Colonic mucosa (tissue), 4 donors: Measurements from ENCODE around the gene TRIM42. TPM values are rescaled to one million over a fixed set of nuclear protein-coding genes. Genes with fewer than 3 reads are reported as not detected.

Source experiments
- DNase-seq: peaks from one replicate; pipeline ENCODE4 v3.0.0-alpha.2; 2020
- H3K27ac ChIP-seq: fragments of 200-600 bp; one replicate; pipeline ENCODE4 v1.8.0; 2021
- H3K27me3 ChIP-seq: fragments of 200-600 bp; one replicate; pipeline ENCODE4 v1.8.0; 2021
- H3K36me3 ChIP-seq: fragments of 200-600 bp; one replicate; pipeline ENCODE4 v1.8.0; 2021
- H3K4me1 ChIP-seq: fragments of 200-600 bp; one replicate; pipeline ENCODE4 v1.8.0; 2021; ENCODE audit warnings: mild to moderate bottlenecking
- H3K4me3 ChIP-seq: fragments of 200-600 bp; one replicate; pipeline ENCODE4 v1.8.0; 2021
- H3K9ac ChIP-seq, 2 donors: one replicate each; pipeline ENCODE4 v1.7.0; 2013; ENCODE audit warnings: control low read depth in 2 of 2, low read depth in 2 of 2, low read length in 2 of 2
- H3K9me3 ChIP-seq: fragments of 200-600 bp; one replicate; pipeline ENCODE4 v1.8.0; 2021
- intact Hi-C: fragments of 100-400 bp; cut with DNase I; formaldehyde crosslinking; loops from one replicate; pipeline ENCODE4 v1.14.1; 2022
- total RNA-seq, 2 donors: library from RNA; stranded (reverse); fragmentation: NEBNext Ultra II Directional in 1 of 2; extraction: Animal tissue kit (Norgen Biotek cat#: 25700) in 1 of 2; gene quantifications; one replicate each; pipeline ENCODE4 v1.2.1, GENCODE V29; 2021
- TF ChIP-seq, protein P1 (sequence below): fragments of 200-600 bp; IDR thresholded peaks from one replicate; pipeline ENCODE4 v1.8.0; 2022; ENCODE audit warnings: antibody characterized with exemption, mild to moderate bottlenecking
- donor health status: healthy.
- donor health status: DM: no; HTN: no; CAD: no.
- donor health status: DM: no; HTN: no; CAD: no.

The TRIM42 gene
- total RNA-seq: not detected

DNA sequence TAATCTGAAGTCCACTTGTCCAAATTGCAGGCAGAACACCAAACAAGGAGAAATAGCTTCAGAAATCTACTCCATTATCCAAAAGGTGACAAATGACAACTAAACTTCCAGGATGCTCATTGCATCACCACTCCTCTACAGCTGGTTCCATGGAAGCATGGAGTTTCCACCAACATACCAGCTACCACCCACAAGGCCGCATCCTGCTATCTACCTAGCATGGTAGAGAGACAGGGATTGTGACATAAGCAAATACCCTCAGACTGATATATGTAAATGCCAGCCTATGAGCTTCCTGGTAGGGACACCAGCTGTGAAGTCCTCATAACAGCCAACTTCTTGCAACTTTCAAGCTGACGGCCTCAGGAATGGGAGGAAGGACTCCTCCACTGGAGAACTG lies at the start of gene TRIM42:
Gene TRIM42, plus strand, starts transcription at position 301 of the 400 bp plus-strand sequence. CDS start 166 bp downstream, outside the sequence.
- Histone ChIP-seq H3K27me3 (no peaks in the 10 kb centered on the region), H3K36me3 (no peaks in the 10 kb centered on the region), H3K9ac (no peak within 1 kb of the TSS), H3K9me3 (no peaks in the 10 kb centered on the region), H3K27ac (no peak within 1 kb of the TSS), H3K4me1 (no peaks in the 10 kb centered on the region), H3K4me3 (no peak within 1 kb of the TSS)
- intact Hi-C loops: no loop called here
- TF ChIP-seq, protein P1, sequence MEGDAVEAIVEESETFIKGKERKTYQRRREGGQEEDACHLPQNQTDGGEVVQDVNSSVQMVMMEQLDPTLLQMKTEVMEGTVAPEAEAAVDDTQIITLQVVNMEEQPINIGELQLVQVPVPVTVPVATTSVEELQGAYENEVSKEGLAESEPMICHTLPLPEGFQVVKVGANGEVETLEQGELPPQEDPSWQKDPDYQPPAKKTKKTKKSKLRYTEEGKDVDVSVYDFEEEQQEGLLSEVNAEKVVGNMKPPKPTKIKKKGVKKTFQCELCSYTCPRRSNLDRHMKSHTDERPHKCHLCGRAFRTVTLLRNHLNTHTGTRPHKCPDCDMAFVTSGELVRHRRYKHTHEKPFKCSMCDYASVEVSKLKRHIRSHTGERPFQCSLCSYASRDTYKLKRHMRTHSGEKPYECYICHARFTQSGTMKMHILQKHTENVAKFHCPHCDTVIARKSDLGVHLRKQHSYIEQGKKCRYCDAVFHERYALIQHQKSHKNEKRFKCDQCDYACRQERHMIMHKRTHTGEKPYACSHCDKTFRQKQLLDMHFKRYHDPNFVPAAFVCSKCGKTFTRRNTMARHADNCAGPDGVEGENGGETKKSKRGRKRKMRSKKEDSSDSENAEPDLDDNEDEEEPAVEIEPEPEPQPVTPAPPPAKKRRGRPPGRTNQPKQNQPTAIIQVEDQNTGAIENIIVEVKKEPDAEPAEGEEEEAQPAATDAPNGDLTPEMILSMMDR: no peak
- DNase-seq: no peak

DNA sequence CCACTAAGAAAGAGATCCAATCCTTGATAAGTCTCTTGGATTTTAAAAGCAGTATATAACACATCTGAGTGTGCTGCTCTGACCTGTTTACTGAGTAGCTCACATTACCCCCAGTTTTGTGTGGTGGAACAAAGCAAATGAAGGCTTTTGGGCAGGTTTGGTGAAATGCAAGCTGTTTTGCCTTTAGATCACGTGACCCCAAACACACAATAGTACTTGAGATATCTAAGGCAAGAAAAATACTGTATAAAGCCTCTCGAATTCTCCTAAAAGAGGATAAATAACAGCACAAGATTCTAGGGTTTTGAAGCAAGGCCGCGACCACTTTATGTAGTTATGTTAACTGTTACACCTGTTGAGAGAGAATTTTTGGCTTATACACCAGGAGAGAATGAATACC lies 49.3 kb upstream of the TRIM42 start:
- Histone ChIP-seq H3K4me3 (no peak overlapping the region), H3K27ac (no peak overlapping the region), H3K36me3 (no peaks in the 10 kb centered on the region), H3K27me3 (no peaks in the 10 kb centered on the region), H3K9ac (no peak overlapping the region), H3K9me3 (no peaks in the 10 kb centered on the region), H3K4me1 (no peaks in the 10 kb centered on the region)
- TF ChIP-seq, protein P1: no peak
- intact Hi-C loops: no loop called here
- DNase-seq: no peak

GRCh38 chr3:140629357-140630137 lies 48.3 kb upstream of the TRIM42 start:
- Histone ChIP-seq H3K9ac (no peak overlapping the region), H3K36me3 (no peaks in the 10 kb centered on the region), H3K27ac (no peak overlapping the region), H3K9me3 (no peaks in the 10 kb centered on the region), H3K4me3 (no peak overlapping the region), H3K4me1 (no peaks in the 10 kb centered on the region), H3K27me3 (no peaks in the 10 kb centered on the region)
- TF ChIP-seq, protein P1: no peak
- no peak for DNase-seq
- intact Hi-C loops: no loop called here

- TF ChIP-seq, protein P1: no peak
- Histone ChIP-seq H3K27ac (no peak overlapping the region), H3K4me3 (no peak overlapping the region), H3K9ac (no peak overlapping the region), H3K4me1 (no peaks in the 10 kb centered on the region), H3K9me3 (no peaks in the 10 kb centered on the region), H3K36me3 (no peaks in the 10 kb centered on the region), H3K27me3 (no peaks in the 10 kb centered on the region)
- no peak for DNase-seq
- intact Hi-C loops: no loop called here
These were observed 47.5 kb upstream of the TRIM42 start for GRCh38 chr3:140630366-140630765.

DNA sequence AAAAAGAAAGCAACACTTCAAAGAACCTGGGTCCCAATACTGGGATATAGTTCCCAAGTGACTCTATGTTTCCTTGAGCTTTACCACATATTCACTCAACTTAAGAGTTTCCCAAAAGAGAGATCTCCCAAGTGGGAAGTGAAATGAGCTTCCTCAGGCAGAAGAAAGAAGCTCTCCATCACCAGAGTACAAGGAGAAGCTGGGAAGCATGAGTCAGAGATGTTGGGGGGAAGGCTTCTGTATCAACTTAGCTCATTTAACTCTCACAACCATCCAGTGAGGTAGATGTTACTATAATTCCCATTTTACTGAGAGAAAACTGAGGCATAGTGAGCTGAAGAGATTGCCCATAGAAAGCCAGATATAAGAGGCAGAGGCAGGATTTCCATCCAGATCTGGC lies 47.0 kb upstream of the TRIM42 start:
- no peaks in the 10 kb centered on the region for H3K36me3 ChIP-seq
- H3K27me3 ChIP-seq: no peaks in the 10 kb centered on the region
- no peak overlapping the region for H3K27ac ChIP-seq
- no peaks in the 10 kb centered on the region for H3K4me1 ChIP-seq
- TF ChIP-seq, protein P1: no peak
- H3K4me3 ChIP-seq: no peak overlapping the region
- intact Hi-C loops: no loop called here
- no peak for DNase-seq
- no peak overlapping the region for H3K9ac ChIP-seq
- no peaks in the 10 kb centered on the region for H3K9me3 ChIP-seq
